Prostate gland (tissue), 2 donors: ENCODE measurements around the gene ALDH1B1. TPM values are rescaled to one million over a fixed set of nuclear protein-coding genes. Genes with fewer than 3 reads are reported as not detected.

Experiments used
- DNase-seq: peaks from one replicate; pipeline ENCODE4 v3.0.0-alpha.2; 2019; ENCODE audit warnings: low spot score
- H3K27ac ChIP-seq, 2 donors: fragments of 200-600 bp; sonication (generic); 2 replicates each; pipeline ENCODE4 v1.5.1; 2017 to 2019
- H3K27me3 ChIP-seq: fragments of 200-600 bp; sonication (generic); replicated peaks from 2 replicates; pipeline ENCODE4 v1.5.1; 2019; ENCODE audit not compliant: insufficient read depth
- H3K36me3 ChIP-seq, 2 donors: fragments of 200-600 bp; sonication (generic); 1 replicate in 1 of 2; 2 replicates in 1 of 2; pipeline versions ENCODE4 v1.5.1 to v1.8.1; 2017 to 2019
- H3K4me1 ChIP-seq: fragments of 200-600 bp; sonication (generic); replicated peaks from 2 replicates; pipeline ENCODE4 v1.5.1; 2019
- H3K4me3 ChIP-seq, 2 donors: fragments of 200-600 bp; sonication (generic); 2 replicates each; pipeline ENCODE4 v1.5.1; 2017 to 2019
- H3K9me3 ChIP-seq: fragments of 200-600 bp; sonication (generic); 2 replicates; pipeline ENCODE4 v1.5.1; 2017
- CTCF ChIP-seq, 4 experiments: fragments of 200-600 bp in 2 of 4; fragments of 450-650 bp in 2 of 4; sonication (generic) in 2 of 4; IDR thresholded peaks; 1 replicate in 3 of 4; 2 replicates in 1 of 4; pipeline ENCODE4 v1.5.1; 2016 to 2019; ENCODE audit warnings: antibody characterized with exemption in 4 of 4, mild to moderate bottlenecking in 2 of 4, moderate library complexity in 2 of 4
- POLR2A ChIP-seq: fragments of 450-650 bp; IDR thresholded peaks from one replicate; pipeline ENCODE4 v1.6.1; 2016; ENCODE audit warnings: antibody characterized with exemption, mild to moderate bottlenecking
- POLR2AphosphoS5 ChIP-seq: sonication (generic); formaldehyde crosslinking; IDR thresholded peaks from one replicate; pipeline ENCODE4 v1.6.1; 2017; ENCODE audit warnings: antibody characterized with exemption
- WGBS: methylation state at CpG from one replicate; pipeline ENCODE4 v1.1.5; 2018; 5-methylcytosine and 5-hydroxymethylcytosine counted together
- intact Hi-C: fragments of 100-400 bp; cut with DNase I; formaldehyde crosslinking; loops from one replicate; pipeline ENCODE4 v1.14.2; 2022
- total RNA-seq, 2 donors: library from RNA; depleted of rRNA; stranded (reverse); fragments of >200 nt; gene quantifications; one replicate each; pipeline ENCODE4 v1.1.0, GENCODE V29; 2016

The ALDH1B1 gene
- total RNA-seq, 2 donors from 2014 or later, result 42.5 to 88.8 TPM

DNA sequence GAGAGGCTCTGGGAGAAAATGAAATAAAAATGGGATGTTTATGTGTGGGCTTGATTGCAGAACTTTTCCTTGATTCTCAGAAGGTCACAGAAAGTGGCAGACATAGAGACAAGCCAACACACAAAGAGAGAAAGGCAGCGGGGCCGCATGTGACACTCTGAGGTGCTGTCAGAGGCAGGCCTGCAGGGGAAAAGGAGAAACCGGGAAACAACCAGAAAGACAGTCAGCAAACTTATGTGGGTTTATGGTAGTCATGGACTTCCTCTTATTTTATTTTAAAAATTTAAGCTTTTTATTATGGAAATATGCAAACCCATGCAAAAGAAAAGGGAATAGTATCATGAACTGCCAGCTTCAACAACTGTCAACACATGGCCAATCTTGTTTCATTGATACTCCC lies 48.0 kb downstream of the ALDH1B1 start:
- H3K36me3 ChIP-seq, result no peaks in the 10 kb centered on the region
- H3K27ac ChIP-seq, result no peak overlapping the region
- H3K4me1 ChIP-seq, result no peaks in the 10 kb centered on the region
- no peak for DNase-seq
- H3K9me3 ChIP-seq, result no peaks in the 10 kb centered on the region
- no peaks in the 10 kb centered on the region for H3K27me3 ChIP-seq
- no peak overlapping the region for H3K4me3 ChIP-seq
- WGBS, result 79% methylated on average over 3 of the region's 3 CpGs
- TF ChIP-seq CTCF (IDR thresholded peaks at IDR 0.05) (no peak), POLR2AphosphoS5 (no peak), POLR2A (no peak)
- intact Hi-C loops, result no loop called here

DNA sequence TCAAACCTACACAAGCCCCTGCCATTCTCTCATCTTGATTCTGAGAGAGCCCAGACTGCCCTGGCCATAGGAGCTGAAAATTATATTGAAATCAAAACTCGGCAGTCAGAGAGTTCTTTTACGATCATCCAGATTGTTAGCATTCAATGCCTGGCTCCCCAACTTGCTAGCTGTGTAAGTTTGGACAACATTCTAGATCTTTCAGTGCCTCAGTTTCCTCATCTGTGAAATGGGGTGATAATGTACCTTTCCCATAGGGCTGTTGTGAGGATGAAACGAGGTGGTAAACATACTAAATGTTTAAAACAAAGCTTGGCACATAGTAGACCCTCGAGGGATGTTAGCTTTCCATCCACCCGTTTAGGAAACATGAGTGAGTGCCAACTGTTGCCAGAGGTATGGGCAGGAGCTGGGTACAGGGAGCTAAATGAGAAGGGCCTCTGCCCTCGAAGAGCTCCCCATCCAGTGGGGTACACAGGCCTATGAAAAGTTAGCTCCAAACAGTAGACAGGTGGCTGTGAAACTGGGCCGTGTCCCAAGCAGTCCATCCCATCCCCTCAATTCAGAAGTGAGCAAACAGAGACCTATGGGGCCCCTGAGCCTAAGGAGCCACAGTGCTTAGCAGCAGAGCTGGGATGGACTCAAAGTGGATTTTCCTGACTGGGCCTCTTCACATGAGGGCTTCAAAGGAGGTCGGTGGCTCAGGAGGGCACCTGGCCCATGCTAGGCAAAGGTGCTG lies 49.0 kb downstream of the ALDH1B1 start:
- intact Hi-C loops, result no loop called here
- Histone ChIP-seq H3K36me3 (no peaks in the 10 kb centered on the region), H3K9me3 (no peaks in the 10 kb centered on the region), H3K4me1 (no peaks in the 10 kb centered on the region), H3K27me3 (no peaks in the 10 kb centered on the region), H3K27ac (no peak overlapping the region), H3K4me3 (no peak overlapping the region)
- DNase-seq, result no peak
- no peak for TF ChIP-seq CTCF (IDR thresholded peaks at IDR 0.05)
- no peak for TF ChIP-seq POLR2A
- no peak for TF ChIP-seq POLR2AphosphoS5
- 75% methylated on average over 8 of the region's 8 CpGs for WGBS

DNA sequence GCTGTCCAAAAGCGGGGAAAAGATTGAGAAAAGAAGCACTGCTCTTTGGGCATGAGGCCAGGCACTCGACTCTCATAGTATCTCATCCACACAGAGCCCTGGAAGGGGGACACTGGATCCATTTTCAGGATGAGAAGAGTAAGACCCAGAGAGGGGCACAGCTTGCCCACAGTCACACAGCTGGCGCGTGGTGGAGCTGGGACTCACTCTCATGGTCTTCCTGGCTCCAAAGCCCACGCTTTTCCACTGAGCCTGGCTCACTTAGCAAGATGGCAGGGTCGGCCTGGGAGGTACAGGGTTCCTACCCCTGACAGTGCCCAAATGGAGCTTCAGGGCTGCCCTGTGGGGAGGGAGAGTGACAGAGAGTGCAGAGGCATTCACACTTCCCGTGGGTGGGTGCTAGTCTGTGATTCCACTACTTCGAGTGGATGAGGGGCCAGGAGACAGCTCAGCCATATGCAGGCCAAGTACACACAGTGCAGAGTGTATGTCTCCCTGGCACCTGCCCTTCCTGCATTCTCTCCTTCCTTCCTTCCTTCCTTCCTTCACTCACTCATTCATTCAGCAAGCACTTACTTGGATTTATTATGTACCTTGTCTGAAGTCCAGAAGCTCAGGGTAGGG lies 50.1 kb downstream of the ALDH1B1 start:
- Histone ChIP-seq H3K27me3 (no peaks in the 10 kb centered on the region), H3K4me3 (no peak overlapping the region), H3K4me1 (no peaks in the 10 kb centered on the region), H3K9me3 (no peaks in the 10 kb centered on the region), H3K36me3 (no peaks in the 10 kb centered on the region), H3K27ac (no peak overlapping the region)
- TF ChIP-seq POLR2AphosphoS5, result no peak
- TF ChIP-seq POLR2A, result no peak
- no peak for TF ChIP-seq CTCF (IDR thresholded peaks at IDR 0.05)
- DNase-seq, result no peak
- WGBS, result 74% methylated on average over 8 of the region's 8 CpGs
- intact Hi-C loops, result no loop called here

DNA sequence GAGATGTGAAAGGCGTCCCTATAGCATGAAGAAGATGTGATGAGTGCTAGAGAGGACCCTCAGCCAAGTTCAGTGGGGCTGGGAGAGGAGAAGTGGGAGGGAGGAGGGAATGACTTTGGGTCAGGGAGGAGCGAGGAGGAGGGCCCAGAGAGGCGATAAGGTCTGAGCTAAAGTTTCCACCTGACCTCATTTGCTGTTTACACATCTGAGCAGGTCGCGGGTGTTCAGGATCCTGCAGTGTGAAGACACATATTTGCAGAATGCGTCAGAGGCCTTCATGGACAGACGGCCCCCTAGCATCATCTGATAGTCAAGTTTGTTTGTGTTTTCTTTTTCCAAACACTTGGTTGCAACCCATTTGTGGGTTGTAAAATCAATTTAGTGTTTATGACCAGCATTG lies 50.7 kb downstream of the ALDH1B1 start:
- Histone ChIP-seq H3K4me3 (no peak overlapping the region), H3K27ac (no peak overlapping the region), H3K9me3 (no peaks in the 10 kb centered on the region), H3K36me3 (no peaks in the 10 kb centered on the region), H3K27me3 (no peaks in the 10 kb centered on the region), H3K4me1 (no peaks in the 10 kb centered on the region)
- 61% methylated on average over 7 of the region's 7 CpGs for WGBS
- intact Hi-C loops, result no loop called here
- no peak for TF ChIP-seq POLR2AphosphoS5
- TF ChIP-seq CTCF (IDR thresholded peaks at IDR 0.05), result no peak
- no peak for TF ChIP-seq POLR2A
- no peak for DNase-seq

DNA sequence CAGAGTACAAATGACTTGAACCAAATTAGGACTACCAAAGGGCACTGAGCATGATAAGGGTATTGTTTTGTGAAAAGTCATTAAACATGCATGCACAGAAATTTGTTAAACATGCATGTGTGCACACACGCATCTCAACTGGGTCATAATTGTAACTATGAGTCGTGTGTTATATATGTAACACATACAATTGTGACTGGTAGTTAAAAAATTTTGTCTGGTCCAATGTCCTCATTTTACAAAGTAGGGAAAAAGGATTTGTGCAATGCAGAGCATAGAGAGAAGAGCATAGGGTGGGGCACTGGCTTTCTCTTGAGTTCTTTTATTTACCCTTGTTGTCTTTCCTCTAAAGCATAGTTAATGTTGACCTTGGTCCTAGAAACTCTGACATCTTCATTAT lies 51.1 kb downstream of the ALDH1B1 start:
- Histone ChIP-seq H3K4me1 (no peaks in the 10 kb centered on the region), H3K9me3 (no peaks in the 10 kb centered on the region), H3K27ac (no peak overlapping the region), H3K27me3 (no peaks in the 10 kb centered on the region), H3K4me3 (no peak overlapping the region), H3K36me3 (no peaks in the 10 kb centered on the region)
- WGBS, result 56% methylated on average over 2 of the region's 2 CpGs
- TF ChIP-seq CTCF (IDR thresholded peaks at IDR 0.05) (no peak), POLR2A (no peak), POLR2AphosphoS5 (no peak)
- intact Hi-C loops, result no loop called here
- DNase-seq, result no peak
